Measurements from ENCODE around the gene ASGR2.
A peak's percentile ranks its signal among the peaks of the same experiment; 100 is the strongest.
"Not testable (repeated sequence)": the region's sequence is repeated elsewhere in the genome, so short reads cannot be mapped to it uniquely, and the experiment has no call there.

Gene ASGR2

GRCh38 chr17:7095625-7096024 is 19.0 kb downstream of the ASGR2 start:
- no peak for DNase-seq (ENCODE audit: low spot score)
- no peak overlapping the region for H3K4me3 ChIP-seq
- TF ChIP-seq, protein P1, sequence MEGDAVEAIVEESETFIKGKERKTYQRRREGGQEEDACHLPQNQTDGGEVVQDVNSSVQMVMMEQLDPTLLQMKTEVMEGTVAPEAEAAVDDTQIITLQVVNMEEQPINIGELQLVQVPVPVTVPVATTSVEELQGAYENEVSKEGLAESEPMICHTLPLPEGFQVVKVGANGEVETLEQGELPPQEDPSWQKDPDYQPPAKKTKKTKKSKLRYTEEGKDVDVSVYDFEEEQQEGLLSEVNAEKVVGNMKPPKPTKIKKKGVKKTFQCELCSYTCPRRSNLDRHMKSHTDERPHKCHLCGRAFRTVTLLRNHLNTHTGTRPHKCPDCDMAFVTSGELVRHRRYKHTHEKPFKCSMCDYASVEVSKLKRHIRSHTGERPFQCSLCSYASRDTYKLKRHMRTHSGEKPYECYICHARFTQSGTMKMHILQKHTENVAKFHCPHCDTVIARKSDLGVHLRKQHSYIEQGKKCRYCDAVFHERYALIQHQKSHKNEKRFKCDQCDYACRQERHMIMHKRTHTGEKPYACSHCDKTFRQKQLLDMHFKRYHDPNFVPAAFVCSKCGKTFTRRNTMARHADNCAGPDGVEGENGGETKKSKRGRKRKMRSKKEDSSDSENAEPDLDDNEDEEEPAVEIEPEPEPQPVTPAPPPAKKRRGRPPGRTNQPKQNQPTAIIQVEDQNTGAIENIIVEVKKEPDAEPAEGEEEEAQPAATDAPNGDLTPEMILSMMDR (IDR thresholded peaks at IDR 0.05), result no peak
- peak overlapping the region in 1 of 2 donors; percentile 71 for H3K27ac ChIP-seq

GRCh38 chr17:7094652-7095019 is 20.0 kb downstream of the ASGR2 start:
- TF ChIP-seq, protein P1 (IDR thresholded peaks at IDR 0.05), result no peak
- Histone ChIP-seq H3K4me3 (no peak overlapping the region), H3K27ac (peak overlapping the region in 1 of 2 donors; percentile 71)
- no peak for DNase-seq (ENCODE audit: low spot score)

GRCh38 chr17:7091311-7092005 is 23.2 kb downstream of the ASGR2 start:
- not testable (repeated sequence) for H3K27ac ChIP-seq; H3K4me3 ChIP-seq; DNase-seq (ENCODE audit: low spot score)

DNA sequence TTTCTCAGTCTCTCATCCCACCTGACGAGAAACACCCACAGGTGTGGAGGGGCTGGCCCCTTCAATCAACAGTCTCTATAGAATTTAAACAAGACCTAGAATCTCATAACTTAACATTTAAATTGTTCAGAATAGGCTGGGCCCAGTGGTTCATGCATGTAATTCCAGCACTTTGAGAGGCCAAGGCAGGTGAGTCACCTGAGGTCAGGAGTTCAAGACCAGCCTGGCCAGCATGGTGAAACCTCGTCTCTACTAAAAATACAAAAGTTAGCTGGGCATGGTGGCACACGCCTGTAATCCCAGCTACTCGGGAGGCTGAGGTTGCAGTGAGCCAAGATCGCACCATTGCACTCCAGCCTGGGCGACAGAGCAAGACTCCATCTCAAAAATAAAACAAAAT is 25.1 kb downstream of the ASGR2 start:
- DNase-seq (ENCODE audit: low spot score); H3K4me3 ChIP-seq; H3K27ac ChIP-seq: not testable (repeated sequence)

- not testable (repeated sequence) for H3K27ac ChIP-seq; H3K4me3 ChIP-seq; DNase-seq (ENCODE audit: low spot score)
Measured at GRCh38 chr17:7088442-7088841, 26.2 kb downstream of the ASGR2 start.

DNA sequence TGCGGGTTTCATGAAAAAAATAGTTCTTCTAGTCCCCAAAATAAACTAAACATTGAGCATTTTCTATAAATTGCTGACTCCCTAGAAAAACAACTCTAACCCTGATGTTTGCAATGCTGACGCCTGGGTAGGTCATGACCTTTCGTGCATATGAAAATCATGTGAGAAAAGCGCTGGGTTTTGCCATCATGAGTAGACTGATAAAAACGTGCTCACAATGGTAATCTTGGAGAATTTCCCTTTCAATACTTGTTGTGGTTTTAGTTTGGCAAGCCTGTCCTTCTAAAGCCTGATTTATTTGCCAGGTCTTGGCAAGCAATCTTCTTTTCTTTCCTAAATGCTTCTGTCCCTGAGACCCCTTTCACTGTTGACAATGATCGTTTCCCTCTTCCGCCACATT is 30.5 kb downstream of the ASGR2 start:
- no peak for DNase-seq (ENCODE audit: low spot score)
- H3K27ac ChIP-seq, result no peak overlapping the region
- TF ChIP-seq, protein P1 (IDR thresholded peaks at IDR 0.05), result no peak
- no peak overlapping the region for H3K4me3 ChIP-seq

GRCh38 chr17:7083592-7083991 is 31.0 kb downstream of the ASGR2 start:
- no peak for DNase-seq (ENCODE audit: low spot score)
- TF ChIP-seq, protein P1 (IDR thresholded peaks at IDR 0.05), result no peak
- Histone ChIP-seq H3K27ac (no peak overlapping the region), H3K4me3 (no peak overlapping the region)

- TF ChIP-seq, protein P1 (IDR thresholded peaks at IDR 0.05), result no peak
- no peak for DNase-seq (ENCODE audit: low spot score)
- H3K27ac ChIP-seq, result no peak overlapping the region
- no peak overlapping the region for H3K4me3 ChIP-seq
Measured at GRCh38 chr17:7081341-7082062, 33.1 kb downstream of the ASGR2 start.
